ENCODE data around the gene LENG9. TPM values are rescaled to one million over a fixed set of nuclear protein-coding genes. Genes with fewer than 3 reads are reported as not detected.

The LENG9 gene
- total RNA-seq, 1 experiment from 2014 or later = 5.0 TPM

- no peak overlapping the region for H3K9ac ChIP-seq (ENCODE audit: low read length)
These were observed 29.3 kb downstream of the LENG9 start for GRCh38 chr19:54434112-54434872.

GRCh38 chr19:54433697-54434096 is 29.9 kb downstream of the LENG9 start:
- Histone ChIP-seq H3K4me2 (ENCODE audit: low read depth, low read length, poor library complexity, severe bottlenecking) (no peak overlapping the region), H3K9ac (ENCODE audit: low read length) (no peak overlapping the region), H3K36me3 (ENCODE audit: insufficient read depth, low read length) (no peaks in the 10 kb centered on the region), H4K20me1 (ENCODE audit: insufficient read depth, low read depth, low read length) (peaks cover 39% of the 10 kb centered on the region), H3K9me2 (replicated peaks; ENCODE audit: insufficient read depth, low read length) (no peaks in the 10 kb centered on the region), H3K4me1 (ENCODE audit: low read length) (no peaks in the 10 kb centered on the region), H2AFZ (ENCODE audit: low read length) (no peak overlapping the region), H3K79me2 (ENCODE audit: low read length) (no peaks in the 10 kb centered on the region), H3K4me3 (ENCODE audit: low read length) (no peak overlapping the region), H3K9me3 (ENCODE audit: low read length) (no peaks in the 10 kb centered on the region), H3K27ac (ENCODE audit: low read length) (no peak overlapping the region), H3K27me3 (ENCODE audit: low read length) (no peaks in the 10 kb centered on the region)
- no peak for DNase-seq

More at GRCh38 chr19:54434112-54434872, 29.3 kb downstream of the LENG9 start:
- Histone ChIP-seq H2AFZ (ENCODE audit: low read length) (no peak overlapping the region), H3K9me2 (replicated peaks; ENCODE audit: insufficient read depth, low read length) (no peaks in the 10 kb centered on the region), H3K4me3 (ENCODE audit: low read length) (no peak overlapping the region), H3K4me1 (ENCODE audit: low read length) (no peaks in the 10 kb centered on the region), H3K9me3 (ENCODE audit: low read length) (no peaks in the 10 kb centered on the region), H3K27me3 (ENCODE audit: low read length) (no peaks in the 10 kb centered on the region), H3K27ac (ENCODE audit: low read length) (no peak overlapping the region), H4K20me1 (ENCODE audit: insufficient read depth, low read depth, low read length) (peaks cover 44% of the 10 kb centered on the region), H3K36me3 (ENCODE audit: insufficient read depth, low read length) (no peaks in the 10 kb centered on the region), H3K79me2 (ENCODE audit: low read length) (no peaks in the 10 kb centered on the region), H3K4me2 (ENCODE audit: low read depth, low read length, poor library complexity, severe bottlenecking) (no peak overlapping the region)
- DNase-seq = no peak

GRCh38 chr19:54432144-54432738 is 31.3 kb downstream of the LENG9 start:
- no peak for DNase-seq
- Histone ChIP-seq H3K9me2 (replicated peaks; ENCODE audit: insufficient read depth, low read length) (no peaks in the 10 kb centered on the region), H3K4me1 (ENCODE audit: low read length) (no peaks in the 10 kb centered on the region), H4K20me1 (ENCODE audit: insufficient read depth, low read depth, low read length) (peaks cover 36% of the 10 kb centered on the region), H3K36me3 (ENCODE audit: insufficient read depth, low read length) (no peaks in the 10 kb centered on the region), H2AFZ (ENCODE audit: low read length) (no peak overlapping the region), H3K27ac (ENCODE audit: low read length) (no peak overlapping the region), H3K9ac (ENCODE audit: low read length) (no peak overlapping the region), H3K9me3 (ENCODE audit: low read length) (no peaks in the 10 kb centered on the region), H3K79me2 (ENCODE audit: low read length) (no peaks in the 10 kb centered on the region), H3K4me2 (ENCODE audit: low read depth, low read length, poor library complexity, severe bottlenecking) (no peak overlapping the region), H3K27me3 (ENCODE audit: low read length) (no peaks in the 10 kb centered on the region), H3K4me3 (ENCODE audit: low read length) (no peak overlapping the region)

- H3K4me2 ChIP-seq (ENCODE audit: low read depth, low read length, poor library complexity, severe bottlenecking) = no peak overlapping the region
- H3K79me2 ChIP-seq (ENCODE audit: low read length) = no peaks in the 10 kb centered on the region
- no peak overlapping the region for H3K9ac ChIP-seq (ENCODE audit: low read length)
- no peaks in the 10 kb centered on the region for H3K9me2 ChIP-seq (replicated peaks; ENCODE audit: insufficient read depth, low read length)
- no peaks in the 10 kb centered on the region for H3K36me3 ChIP-seq (ENCODE audit: insufficient read depth, low read length)
- H3K9me3 ChIP-seq (ENCODE audit: low read length) = no peaks in the 10 kb centered on the region
- no peak overlapping the region for H3K27ac ChIP-seq (ENCODE audit: low read length)
- H3K4me1 ChIP-seq (ENCODE audit: low read length) = no peaks in the 10 kb centered on the region
- H4K20me1 ChIP-seq (ENCODE audit: insufficient read depth, low read depth, low read length) = peaks cover 33% of the 10 kb centered on the region
- no peaks in the 10 kb centered on the region for H3K27me3 ChIP-seq (ENCODE audit: low read length)
- no peak overlapping the region for H3K4me3 ChIP-seq (ENCODE audit: low read length)
- DNase-seq = no peak
- no peak overlapping the region for H2AFZ ChIP-seq (ENCODE audit: low read length)
These were observed 32.2 kb downstream of the LENG9 start for GRCh38 chr19:54431255-54431838.

GRCh38 chr19:54430306-54431254 is 33.0 kb downstream of the LENG9 start:
- no peak overlapping the region for H2AFZ ChIP-seq (ENCODE audit: low read length)

GRCh38 chr19:54429545-54430227 is 33.9 kb downstream of the LENG9 start:
- no peak for DNase-seq
- no peak overlapping the region for H3K27ac ChIP-seq (ENCODE audit: low read length)
- H3K4me2 ChIP-seq (ENCODE audit: low read depth, low read length, poor library complexity, severe bottlenecking) = no peak overlapping the region
- H3K9me2 ChIP-seq (replicated peaks; ENCODE audit: insufficient read depth, low read length) = no peaks in the 10 kb centered on the region
- H3K4me1 ChIP-seq (ENCODE audit: low read length) = no peaks in the 10 kb centered on the region
- peaks cover 22% of the 10 kb centered on the region for H4K20me1 ChIP-seq (ENCODE audit: insufficient read depth, low read depth, low read length)
- H3K36me3 ChIP-seq (ENCODE audit: insufficient read depth, low read length) = no peaks in the 10 kb centered on the region
- no peaks in the 10 kb centered on the region for H3K9me3 ChIP-seq (ENCODE audit: low read length)
- H3K4me3 ChIP-seq (ENCODE audit: low read length) = no peak overlapping the region
- no peak overlapping the region for H3K9ac ChIP-seq (ENCODE audit: low read length)
- no peaks in the 10 kb centered on the region for H3K27me3 ChIP-seq (ENCODE audit: low read length)
- no peak overlapping the region for H2AFZ ChIP-seq (ENCODE audit: low read length)
- no peaks in the 10 kb centered on the region for H3K79me2 ChIP-seq (ENCODE audit: low read length)

More at GRCh38 chr19:54430306-54431254, 33.0 kb downstream of the LENG9 start:
- no peak overlapping the region for H3K9ac ChIP-seq (ENCODE audit: low read length)
- H3K9me3 ChIP-seq (ENCODE audit: low read length) = no peaks in the 10 kb centered on the region
- no peaks in the 10 kb centered on the region for H3K9me2 ChIP-seq (replicated peaks; ENCODE audit: insufficient read depth, low read length)
- H3K27me3 ChIP-seq (ENCODE audit: low read length) = no peaks in the 10 kb centered on the region
- no peak overlapping the region for H3K27ac ChIP-seq (ENCODE audit: low read length)
- DNase-seq = peak; percentile 64
- H3K36me3 ChIP-seq (ENCODE audit: insufficient read depth, low read length) = no peaks in the 10 kb centered on the region
- no peak overlapping the region for H3K4me3 ChIP-seq (ENCODE audit: low read length)
- no peak overlapping the region for H3K4me2 ChIP-seq (ENCODE audit: low read depth, low read length, poor library complexity, severe bottlenecking)
- H4K20me1 ChIP-seq (ENCODE audit: insufficient read depth, low read depth, low read length) = peaks cover 27% of the 10 kb centered on the region
- no peaks in the 10 kb centered on the region for H3K4me1 ChIP-seq (ENCODE audit: low read length)
- H3K79me2 ChIP-seq (ENCODE audit: low read length) = no peaks in the 10 kb centered on the region

GRCh38 chr19:54429176-54429495 is 34.4 kb downstream of the LENG9 start:
- H4K20me1 ChIP-seq (ENCODE audit: insufficient read depth, low read depth, low read length) = peaks cover 18% of the 10 kb centered on the region
- H3K27me3 ChIP-seq (ENCODE audit: low read length) = no peaks in the 10 kb centered on the region
- no peak overlapping the region for H3K9ac ChIP-seq (ENCODE audit: low read length)
- no peaks in the 10 kb centered on the region for H3K9me3 ChIP-seq (ENCODE audit: low read length)
- H3K27ac ChIP-seq (ENCODE audit: low read length) = no peak overlapping the region
- H3K36me3 ChIP-seq (ENCODE audit: insufficient read depth, low read length) = no peaks in the 10 kb centered on the region
- no peaks in the 10 kb centered on the region for H3K9me2 ChIP-seq (replicated peaks; ENCODE audit: insufficient read depth, low read length)
- no peaks in the 10 kb centered on the region for H3K79me2 ChIP-seq (ENCODE audit: low read length)
- no peak for DNase-seq
- no peak overlapping the region for H3K4me2 ChIP-seq (ENCODE audit: low read depth, low read length, poor library complexity, severe bottlenecking)
- H3K4me1 ChIP-seq (ENCODE audit: low read length) = no peaks in the 10 kb centered on the region
- H2AFZ ChIP-seq (ENCODE audit: low read length) = no peak overlapping the region
- no peak overlapping the region for H3K4me3 ChIP-seq (ENCODE audit: low read length)
